M059J (cell line): ENCODE data around the gene AGO1. TPM values are rescaled to one million over a fixed set of nuclear protein-coding genes. Genes with fewer than 3 reads are reported as not detected.
A peak's percentile ranks its signal among the peaks of the same experiment; 100 is the strongest.
"Not testable (repeated sequence)": the region's sequence is repeated elsewhere in the genome, so short reads cannot be mapped to it uniquely, and the experiment has no call there.

ENCODE experiments used
- DNase-seq: peaks from one replicate; pipeline ENCODE4 v3.0.0-alpha.2; 2012; ENCODE audit warnings: low read depth
- total RNA-seq: library from RNA; depleted of rRNA; stranded (reverse); fragments of >200 nt; shearing (Covaris generic); gene quantifications from 2 replicates; pipeline ENCODE4 v1.2.3, GENCODE V29; 2014

AGO1 gene
- total RNA-seq, 1 experiment from 2014 or later = 12.0 TPM

DNA sequence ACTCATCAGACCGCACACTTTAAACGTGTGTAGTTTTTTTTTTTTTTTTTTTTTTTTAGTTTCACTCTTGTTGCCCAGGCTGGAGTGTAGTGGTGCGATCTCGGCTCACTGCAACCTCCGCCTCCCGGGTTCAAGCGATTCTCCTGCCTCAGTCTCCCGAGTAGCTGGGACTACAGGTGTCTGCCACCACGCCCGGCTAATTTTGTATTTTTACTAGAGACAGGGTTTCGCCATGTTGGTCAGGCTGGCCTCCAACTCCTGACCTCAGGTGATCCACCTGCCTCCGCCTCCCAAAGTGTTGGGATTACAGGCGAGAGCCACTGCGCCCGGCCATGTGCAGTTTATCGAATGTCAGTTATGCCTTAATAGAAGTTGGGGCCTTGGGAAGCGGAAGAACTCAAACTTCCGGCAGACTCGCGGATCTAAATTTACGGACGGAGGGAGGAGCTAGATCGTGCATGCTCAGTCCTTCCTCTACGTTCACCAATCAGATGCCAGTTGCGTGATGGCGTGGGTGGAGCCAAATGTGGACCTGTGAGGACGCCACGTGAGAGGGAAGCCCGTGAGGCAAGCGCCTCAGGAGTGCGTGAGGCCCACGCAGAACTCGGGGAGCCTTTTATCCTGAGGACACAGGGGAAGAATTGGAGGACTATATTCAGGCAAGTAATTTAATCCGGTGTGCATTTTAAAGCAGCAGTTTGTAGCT, 13.6 kb upstream of the AGO1 start:
- DNase-seq = not testable (repeated sequence)

DNA sequence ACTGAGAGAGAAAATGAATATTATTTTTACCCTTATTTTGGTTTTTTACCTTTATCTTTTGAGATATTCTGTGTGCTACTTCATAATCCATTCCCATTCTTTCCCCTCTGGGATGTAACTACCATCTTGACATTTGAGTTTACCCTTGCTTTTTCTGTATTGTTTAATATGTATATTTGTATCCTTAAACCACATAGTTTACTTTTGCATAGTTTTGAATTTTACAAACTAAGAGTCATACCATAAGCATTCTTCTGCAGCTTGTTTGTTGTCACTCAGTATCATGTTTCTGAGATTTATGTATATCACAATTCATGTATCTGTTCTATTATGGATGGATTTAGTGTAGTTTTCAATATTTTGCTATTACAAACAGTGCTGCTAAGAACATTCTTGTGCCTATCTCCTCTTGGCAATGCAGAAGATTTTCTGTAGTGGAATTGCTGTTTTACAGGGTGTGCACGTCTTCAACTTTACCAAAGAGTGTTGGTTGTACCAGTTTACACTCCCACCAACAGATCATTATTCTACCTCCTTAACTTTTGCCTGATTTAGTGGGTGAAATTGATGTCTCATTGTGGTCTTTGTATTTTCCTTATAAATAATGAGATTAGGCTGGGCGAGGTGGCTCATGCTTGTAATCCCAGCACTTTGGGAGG, 12.2 kb upstream of the AGO1 start:
- no peak for DNase-seq

DNA sequence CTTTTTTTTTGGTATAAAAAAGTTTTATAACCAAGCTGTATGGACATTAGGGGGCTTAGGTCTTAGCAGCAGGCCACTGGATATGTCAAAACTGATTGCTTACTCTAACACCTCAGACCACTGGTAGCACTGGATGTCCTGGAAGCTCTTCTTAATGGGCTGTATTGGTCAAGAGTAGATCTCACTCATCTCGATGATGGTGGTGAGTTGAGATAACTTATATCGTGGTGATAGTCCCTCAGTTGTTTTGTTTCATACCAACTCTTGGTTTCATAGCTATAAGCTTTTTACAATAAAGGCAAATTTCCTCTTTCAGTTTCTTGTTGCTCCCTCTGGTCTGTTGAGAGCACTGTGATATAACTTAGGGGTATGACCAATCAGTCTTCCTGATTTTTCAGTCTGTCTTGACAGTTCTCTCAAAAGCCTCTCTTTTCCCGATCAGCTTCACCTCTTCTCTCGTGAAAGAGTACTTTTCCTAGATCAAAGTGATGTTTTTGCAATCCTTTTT, 9.7 kb upstream of the AGO1 start:
- DNase-seq = no peak

DNA sequence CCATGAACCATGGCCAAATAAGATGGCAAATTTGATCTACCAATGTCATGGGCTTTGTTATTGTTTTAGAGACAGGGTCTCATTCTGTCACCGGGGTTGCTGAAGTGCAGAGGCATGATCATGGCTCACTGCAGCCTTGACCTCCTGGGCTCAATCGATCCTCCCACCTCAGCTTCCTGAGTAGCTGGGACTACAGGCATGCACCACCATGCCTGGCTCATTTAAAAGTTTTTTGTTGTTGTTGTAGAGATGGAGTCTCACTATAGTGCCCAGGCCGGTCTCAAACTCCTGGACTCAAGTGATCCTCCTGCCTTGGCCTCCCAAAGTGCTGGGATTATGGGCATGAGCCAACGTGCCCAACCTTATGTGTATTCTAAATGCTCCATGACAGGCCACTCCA, 8.9 kb upstream of the AGO1 start:
- DNase-seq = not testable (repeated sequence)

DNA sequence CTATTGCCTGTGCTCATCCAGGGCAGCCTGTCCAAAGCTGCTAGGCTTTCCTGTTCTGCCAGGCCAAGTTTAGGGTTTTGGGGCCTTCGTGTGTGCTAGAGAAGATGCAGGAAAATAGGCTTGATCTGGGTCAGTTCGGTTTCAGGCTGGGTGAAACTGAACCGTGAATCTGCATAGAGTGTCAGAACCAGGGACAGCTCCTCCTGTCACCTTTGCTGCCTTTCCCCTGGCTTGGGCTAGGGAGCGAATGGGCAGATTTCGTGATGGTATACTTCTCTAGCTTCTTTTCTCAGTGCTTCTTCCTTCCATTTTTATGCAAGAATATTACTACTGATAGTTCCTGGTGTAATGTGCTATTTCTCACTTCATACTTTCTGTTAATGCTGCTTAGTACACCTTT, 6.0 kb upstream of the AGO1 start:
- peak; percentile 27 for DNase-seq

DNA sequence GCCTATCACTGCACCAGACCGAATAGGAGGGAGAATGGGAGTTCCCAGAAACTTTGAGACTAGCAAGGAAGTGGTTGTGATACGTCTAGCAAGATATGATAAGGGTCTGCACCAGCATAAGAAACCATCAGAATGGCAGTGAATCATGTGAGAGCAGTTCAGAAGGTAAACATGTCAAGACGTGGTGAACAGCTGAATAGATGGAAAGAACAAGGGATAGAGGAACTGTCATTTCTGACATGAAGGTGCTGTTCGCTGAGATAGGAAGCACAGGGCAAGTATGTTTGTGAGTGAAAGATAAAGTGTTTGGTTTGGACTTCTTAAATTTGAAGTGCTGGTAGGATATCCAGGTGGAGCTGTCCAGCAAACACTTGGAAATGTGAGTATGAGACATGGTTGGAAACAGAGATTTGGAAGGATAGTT, 1.1 kb upstream of the AGO1 start:
- no peak for DNase-seq

DNA sequence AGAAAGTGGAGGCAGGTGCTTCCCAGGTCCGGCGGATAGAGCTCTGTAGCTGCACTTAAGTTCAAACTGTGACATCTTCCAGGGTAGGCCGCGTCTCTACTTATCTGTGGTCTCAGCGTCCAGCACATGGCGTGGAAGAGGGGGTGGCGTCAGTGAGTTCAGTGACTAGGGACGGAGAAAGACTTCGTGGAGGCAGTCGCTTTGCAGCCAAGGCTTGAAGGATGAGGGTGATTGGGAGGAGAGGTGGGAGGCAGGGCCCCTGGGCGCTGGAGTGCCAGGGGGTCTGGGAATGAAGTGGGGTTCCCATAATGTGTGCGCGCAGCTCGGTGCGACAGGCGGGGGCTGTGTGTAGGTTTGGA, 444 bp upstream of the AGO1 start:
- no peak for DNase-seq

DNA sequence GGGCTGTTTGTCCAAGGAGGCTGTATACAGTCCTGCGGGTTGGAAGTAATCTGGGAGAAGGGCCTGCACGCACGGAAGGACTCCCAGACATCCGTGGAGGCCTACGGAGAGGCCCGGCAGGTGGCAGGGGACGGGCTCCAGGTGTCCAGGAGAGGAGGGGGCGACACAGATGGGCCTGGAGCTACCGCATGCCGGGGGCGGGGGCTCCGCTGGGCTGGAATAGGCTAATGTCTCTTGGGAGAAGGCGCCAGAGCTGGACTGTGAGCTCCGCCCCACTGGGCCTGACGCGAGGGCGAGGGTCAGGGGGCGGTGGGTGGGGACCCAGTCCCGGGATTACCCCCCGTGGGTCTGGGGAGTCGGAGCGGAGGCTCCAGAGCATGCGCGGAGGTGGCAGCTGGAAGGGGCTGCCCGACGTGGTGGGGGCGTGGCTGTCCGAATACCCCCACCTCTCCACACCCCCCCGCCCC, 659 bp downstream of the AGO1 start:
- peak; percentile 22 for DNase-seq

DNA sequence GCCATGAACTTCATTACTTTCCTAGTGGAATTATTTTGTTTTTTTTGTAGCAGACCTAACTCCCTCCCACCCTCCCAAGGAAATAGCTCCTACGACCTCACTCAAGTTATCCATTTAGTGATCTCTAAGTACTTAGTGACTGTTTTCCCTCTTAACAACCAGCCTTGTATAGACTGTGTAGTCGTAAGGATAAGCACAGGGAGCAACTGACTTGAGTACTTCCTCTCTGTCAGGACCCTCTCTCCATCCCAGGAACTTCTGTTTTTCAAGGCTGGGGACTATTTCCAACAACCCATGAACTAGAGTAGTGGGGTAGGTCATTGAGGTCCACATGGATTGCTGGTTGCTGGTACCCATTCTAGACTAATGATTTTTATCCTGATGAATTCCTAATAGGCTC, 1.9 kb downstream of the AGO1 start:
- DNase-seq = no peak

DNA sequence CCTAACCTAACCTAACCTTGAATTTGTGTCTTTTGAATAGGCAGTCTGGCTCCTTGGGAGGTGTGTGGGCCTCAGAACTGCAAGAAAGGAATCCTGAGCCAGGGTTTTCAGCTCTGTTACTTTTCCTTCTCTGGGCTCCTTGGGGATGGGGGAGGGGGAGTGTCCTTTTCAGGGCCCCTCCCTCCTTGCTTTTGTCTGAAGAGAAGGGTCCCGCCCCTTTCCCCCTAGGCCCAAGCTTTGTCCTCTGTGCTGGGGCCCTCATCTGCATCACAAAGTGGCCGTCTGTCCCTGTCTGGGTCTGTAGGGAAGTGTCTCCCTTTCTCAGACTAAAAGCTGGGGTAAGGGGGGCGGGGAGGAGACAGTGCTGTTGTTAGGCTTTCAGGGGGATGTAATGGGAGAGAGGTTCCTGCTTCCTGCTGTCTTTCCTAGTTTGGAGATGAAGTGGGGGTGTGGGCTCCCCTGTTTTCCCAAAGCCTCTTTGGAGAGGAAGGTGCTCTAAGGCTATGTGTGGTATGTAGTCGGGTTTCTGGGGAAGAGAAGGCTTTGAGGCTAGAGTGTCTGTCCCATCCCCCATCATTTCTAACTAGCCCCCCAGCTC, 3.1 kb downstream of the AGO1 start:
- no peak for DNase-seq

DNA sequence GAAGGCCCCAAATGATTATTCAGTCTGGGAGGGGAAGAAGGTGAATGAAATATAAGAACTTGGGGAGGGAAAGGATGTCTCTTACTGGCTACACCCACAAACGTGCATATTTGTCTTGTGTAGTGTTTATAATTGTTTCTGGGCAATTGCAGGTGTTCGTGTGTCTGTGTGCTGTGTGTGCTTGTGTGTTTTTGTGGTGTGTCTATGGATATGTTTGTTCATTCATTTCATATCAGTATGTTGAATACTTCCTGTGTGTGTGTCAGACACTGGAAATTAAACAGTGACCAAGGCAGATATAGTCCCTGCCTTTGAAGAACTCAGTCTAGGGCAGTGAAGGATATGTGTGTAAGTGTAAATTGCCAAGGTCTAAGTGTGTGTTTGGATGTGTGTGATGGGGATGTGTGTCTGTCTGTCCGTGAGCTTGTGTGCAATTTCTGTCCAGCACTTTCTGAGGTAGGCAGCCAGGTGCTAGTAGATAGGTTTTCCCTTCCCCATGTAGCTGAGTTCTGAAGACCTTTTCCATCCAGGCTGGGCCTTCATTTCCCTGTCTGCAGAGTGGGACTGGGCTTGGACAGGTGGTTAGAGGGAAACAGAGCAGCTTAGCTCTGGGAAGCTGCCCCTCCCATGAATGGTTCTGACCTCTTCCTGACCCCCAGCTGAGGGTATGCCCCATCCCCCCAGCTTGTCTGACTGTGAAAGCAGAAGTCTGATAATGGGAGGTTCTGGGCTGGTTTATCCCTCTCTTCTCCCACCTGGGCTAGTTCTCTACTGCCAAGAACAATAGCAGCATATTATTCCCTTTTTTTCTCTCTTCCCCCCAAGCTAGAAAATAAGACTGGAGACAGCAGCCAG, 3.8 kb downstream of the AGO1 start:
- DNase-seq = no peak

DNA sequence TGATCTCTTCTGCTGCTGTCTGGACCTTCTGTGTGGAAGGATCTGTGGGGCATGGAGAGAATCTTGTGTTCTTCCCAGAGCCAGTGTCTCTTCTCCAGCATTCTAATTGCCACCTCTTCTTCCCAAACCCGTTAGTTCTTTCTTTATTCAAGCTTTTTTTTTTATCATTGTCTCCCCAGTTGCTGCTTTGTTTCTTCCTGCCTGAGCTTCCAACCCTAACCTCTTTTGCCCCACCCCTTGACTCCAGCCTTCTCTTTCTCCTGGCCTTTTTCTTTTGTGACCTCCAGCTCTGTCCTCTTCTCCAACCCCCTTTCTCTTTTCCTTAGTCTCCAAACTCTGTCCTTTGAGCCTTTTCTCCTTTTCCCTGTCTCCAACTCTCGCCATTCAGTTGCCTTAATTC, 4.5 kb downstream of the AGO1 start:
- DNase-seq = no peak

DNA sequence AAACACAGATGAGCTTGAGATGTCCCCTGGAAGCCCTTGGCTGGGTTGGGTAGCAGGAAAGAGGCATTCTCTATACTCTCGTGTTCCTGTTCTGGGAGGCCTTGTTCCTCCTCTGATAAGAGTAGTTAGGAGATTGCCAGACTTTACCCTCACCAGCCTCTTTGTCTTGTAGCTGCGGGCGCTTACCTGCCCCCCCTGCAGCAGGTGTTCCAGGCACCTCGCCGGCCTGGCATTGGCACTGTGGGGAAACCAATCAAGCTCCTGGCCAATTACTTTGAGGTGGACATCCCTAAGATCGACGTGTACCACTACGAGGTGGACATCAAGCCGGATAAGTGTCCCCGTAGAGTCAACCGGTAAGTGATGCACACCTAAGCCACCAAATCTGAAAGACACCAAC, 5.2 kb downstream of the AGO1 start:
- DNase-seq = no peak

DNA sequence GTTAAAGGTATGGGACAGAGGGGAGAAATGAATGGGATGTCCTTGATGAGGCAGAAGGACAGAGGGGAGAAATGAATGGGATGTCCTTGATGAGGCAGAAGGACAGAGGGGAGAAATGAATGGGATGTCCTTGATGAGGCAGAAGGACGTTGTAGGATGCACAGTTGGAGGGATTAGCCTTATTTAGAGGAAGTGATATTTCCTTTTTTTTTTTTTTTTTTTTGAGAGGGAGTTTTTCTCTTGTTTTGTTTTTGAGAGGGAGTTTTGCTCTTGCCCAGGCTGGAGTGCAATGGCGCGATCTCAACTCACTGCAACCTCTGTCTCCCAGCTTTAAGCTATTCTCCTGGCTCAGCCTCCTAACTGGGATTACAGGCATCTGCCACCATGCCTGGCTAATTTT, 6.0 kb downstream of the AGO1 start:
- not testable (repeated sequence) for DNase-seq

DNA sequence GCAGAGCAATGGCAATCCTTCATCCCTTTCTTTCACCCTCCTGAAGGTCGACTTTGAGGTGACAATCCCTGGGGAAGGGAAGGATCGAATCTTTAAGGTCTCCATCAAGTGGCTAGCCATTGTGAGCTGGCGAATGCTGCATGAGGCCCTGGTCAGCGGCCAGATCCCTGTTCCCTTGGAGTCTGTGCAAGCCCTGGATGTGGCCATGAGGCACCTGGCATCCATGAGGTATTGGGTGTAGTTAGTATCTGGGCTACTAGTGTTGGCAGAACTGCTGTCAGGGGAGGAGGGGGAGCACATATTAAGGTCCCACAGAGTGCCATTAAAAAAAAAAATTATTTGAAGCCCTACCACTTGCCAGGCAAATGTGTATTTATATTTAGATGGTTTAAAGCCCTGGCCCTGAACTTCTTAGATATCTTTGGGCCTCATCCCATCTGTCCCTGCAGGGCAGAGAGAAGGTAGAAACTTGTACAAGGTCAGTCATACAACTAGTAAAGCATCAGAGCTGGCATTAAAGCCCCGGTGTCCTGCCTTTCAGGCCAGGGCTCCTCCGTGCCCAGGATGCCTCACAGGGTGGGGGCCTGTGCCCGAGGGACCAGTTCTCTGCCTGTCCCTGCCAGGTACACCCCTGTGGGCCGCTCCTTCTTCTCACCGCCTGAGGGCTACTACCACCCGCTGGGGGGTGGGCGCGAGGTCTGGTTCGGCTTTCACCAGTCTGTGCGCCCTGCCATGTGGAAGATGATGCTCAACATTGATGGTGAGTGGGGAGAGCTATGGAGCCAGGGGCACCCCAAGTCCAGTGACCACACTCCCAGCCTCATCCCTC, 10.3 kb downstream of the AGO1 start:
- no peak for DNase-seq

DNA sequence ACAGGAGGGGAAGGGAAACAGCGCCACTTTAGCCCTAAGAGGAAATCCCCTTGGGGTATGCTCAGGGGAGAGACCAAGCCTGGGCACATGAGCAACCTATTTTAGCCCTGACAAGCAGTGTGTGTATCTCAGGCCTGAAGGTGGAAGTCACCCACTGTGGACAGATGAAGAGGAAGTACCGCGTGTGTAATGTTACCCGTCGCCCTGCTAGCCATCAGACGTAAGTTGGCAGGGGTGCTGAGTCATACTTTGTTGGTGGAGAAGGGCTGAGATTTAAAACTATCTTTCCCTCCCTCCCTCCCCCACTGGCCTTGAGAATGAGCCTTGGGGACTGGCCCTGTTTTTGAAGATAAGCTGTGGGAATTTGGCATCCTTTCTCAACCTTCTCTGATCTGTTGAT, 11.2 kb downstream of the AGO1 start:
- peak; percentile 75 for DNase-seq

DNA sequence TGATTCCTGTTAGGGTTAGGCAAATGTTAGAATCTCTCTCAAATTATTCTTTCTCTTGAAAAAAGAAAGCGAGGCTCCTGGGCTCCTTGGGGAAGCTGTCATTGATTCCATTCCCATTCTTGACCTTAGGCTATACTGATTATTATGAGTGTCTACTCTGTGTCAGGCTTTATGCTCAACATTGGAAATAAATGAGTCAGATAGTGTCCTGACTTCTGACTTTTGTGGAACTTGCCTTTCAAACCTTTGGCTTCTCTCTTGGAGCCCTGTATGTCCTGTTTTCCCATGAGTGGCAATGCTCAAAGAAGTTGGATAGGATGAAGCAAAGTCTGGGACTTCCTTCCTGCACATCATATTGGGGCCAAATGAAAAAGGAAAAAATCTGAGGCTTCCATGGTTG, 11.6 kb downstream of the AGO1 start:
- no peak for DNase-seq

DNA sequence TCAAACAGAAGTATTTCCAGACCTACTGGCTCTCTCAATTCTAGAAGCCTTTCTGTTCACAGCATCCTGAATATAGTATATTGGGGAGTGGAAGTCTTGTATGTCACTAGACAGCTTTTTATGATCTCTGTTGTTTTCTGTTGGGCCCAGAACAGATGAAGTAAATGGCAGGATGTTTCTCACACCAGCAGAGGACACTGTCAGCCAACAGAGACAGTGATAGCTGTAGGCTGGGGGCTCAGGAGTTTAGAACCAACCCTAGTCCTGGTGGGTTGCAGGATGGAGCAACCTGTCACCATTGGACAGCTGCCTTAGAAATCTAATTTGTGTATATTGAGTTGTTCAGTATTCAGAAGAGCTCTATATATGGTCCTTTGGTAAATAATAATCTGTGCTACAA, 16.9 kb downstream of the AGO1 start:
- DNase-seq = no peak

DNA sequence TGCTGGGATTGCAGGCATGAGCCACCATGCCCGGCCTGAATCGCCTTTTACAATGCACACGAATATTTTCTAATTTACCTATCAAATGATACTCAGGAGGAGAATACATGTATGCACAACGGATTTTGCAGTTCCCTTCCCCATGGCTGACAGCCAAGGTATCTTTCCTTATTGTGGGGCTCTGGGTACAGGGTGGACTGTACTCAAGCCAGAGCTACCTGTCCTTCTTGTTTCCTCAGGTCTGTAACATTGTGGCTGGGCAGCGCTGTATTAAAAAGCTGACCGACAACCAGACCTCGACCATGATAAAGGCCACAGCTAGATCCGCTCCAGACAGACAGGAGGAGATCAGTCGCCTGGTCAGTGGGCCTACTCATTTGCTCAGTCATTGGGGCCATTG, 18.2 kb downstream of the AGO1 start:
- no peak for DNase-seq

DNA sequence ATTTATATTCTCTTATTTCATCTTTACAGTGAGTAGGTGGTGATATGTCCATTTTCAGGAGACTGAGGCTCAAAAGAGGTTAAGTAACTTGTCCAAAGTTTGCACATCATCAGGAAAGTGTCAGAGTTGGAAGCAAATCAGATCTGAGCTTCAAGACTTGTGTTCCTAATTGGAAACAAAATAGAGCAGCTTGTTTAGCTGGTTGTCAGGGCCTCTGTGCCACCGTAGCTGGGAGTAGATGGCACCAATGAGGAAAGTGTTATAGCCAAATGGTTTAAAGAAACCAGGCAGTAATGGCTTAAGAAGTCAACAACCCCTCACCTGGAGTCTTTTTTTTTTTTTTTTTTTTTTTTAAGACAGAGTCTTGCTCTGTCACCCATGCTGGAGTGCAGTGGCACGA, 19.7 kb downstream of the AGO1 start:
- no peak for DNase-seq

DNA sequence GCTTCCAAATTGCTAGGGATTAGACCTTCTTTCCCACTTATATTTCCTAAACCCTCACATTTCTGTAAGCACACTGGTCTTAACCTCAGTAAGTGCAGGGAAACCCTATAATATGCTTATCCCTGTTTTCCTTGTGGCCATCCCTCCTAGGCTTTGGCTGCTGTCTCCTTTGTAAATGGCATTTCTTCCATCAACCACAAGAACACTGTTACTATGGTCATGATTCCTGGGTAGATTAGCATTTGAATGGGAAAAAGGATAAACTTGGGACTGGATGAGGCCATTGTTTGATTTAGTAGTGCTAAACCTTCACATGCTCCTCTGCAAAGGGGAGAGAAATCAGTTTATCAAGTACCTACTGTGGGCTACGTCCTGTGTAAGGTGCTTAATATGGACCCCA, 31.7 kb downstream of the AGO1 start:
- DNase-seq = no peak
